Measurements from ENCODE around the gene JAG2.

GRCh38 chr14:105141486-105142281, 26.9 kb downstream of the JAG2 start:
- TF ChIP-seq EP300 (IDR thresholded peaks at IDR 0.05; ENCODE audit: low read depth in 2 of 2, low read length in 2 of 2) (no peak), EP300 (CRISPR knock-in tag; IDR thresholded peaks at IDR 0.05; ENCODE audit: borderline replicate concordance) (no peak), POLR2A (IDR thresholded peaks at IDR 0.05; ENCODE audit: insufficient read depth in 1 of 2, low read depth in 2 of 2, low read length in 2 of 2) (no peak), ZNF547 (CRISPR knock-in tag; IDR thresholded peaks at IDR 0.05) (no peak), ZSCAN22 (CRISPR knock-in tag; IDR thresholded peaks at IDR 0.05) (no peak), KDM1A (CRISPR knock-in tag; IDR thresholded peaks at IDR 0.05) (no peak), ZNF263 (CRISPR knock-in tag; IDR thresholded peaks at IDR 0.05) (no peak), ZNF891 (CRISPR knock-in tag; IDR thresholded peaks at IDR 0.05) (no peak), CBX1 (IDR thresholded peaks at IDR 0.05; ENCODE audit: low read depth) (no peak)
- TF ChIP-seq, protein P1, sequence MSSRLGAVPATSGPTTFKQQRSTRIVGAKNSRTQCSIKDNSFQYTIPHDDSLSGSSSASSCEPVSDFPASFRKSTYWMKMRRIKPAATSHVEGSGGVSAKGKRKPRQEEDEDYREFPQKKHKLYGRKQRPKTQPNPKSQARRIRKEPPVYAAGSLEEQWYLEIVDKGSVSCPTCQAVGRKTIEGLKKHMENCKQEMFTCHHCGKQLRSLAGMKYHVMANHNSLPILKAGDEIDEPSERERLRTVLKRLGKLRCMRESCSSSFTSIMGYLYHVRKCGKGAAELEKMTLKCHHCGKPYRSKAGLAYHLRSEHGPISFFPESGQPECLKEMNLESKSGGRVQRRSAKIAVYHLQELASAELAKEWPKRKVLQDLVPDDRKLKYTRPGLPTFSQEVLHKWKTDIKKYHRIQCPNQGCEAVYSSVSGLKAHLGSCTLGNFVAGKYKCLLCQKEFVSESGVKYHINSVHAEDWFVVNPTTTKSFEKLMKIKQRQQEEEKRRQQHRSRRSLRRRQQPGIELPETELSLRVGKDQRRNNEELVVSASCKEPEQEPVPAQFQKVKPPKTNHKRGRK (CRISPR knock-in tag; IDR thresholded peaks at IDR 0.05) = no peak
